Ectodermal cell (in vitro differentiated cells): ENCODE measurements around the gene HIP1R.
"Not testable (repeated sequence)": the region's sequence is repeated elsewhere in the genome, so short reads cannot be mapped to it uniquely, and the experiment has no call there.

Source experiments
- H3K27ac ChIP-seq: 2 replicates; pipeline ENCODE4 v1.7.0; 2013; ENCODE audit warnings: mild to moderate bottlenecking, low read depth, low read length; ENCODE audit not compliant: insufficient read depth, poor library complexity, severe bottlenecking
- H3K27me3 ChIP-seq: 2 replicates; pipeline ENCODE4 v1.7.0; 2013; ENCODE audit warnings: mild to moderate bottlenecking, low read length; ENCODE audit not compliant: insufficient read depth, control insufficient read depth, poor library complexity, severe bottlenecking
- H3K36me3 ChIP-seq: one replicate; pipeline ENCODE4 v1.7.0; 2013; ENCODE audit warnings: low read length; ENCODE audit not compliant: control insufficient read depth, insufficient read depth
- H3K4me1 ChIP-seq: one replicate; pipeline ENCODE4 v1.7.0; 2013; ENCODE audit warnings: low read length; ENCODE audit not compliant: control insufficient read depth, insufficient read depth
- H3K4me3 ChIP-seq: 2 replicates; pipeline ENCODE4 v1.7.0; 2013; ENCODE audit warnings: low read depth, low read length, control low read depth; ENCODE audit not compliant: insufficient read depth
- H3K9me3 ChIP-seq: 2 replicates; pipeline ENCODE4 v1.7.0; 2013; ENCODE audit warnings: mild to moderate bottlenecking, low read length, moderate library complexity; ENCODE audit not compliant: control insufficient read depth
- WGBS, 2 experiments: methylation state at CpG; one replicate each; pipeline ENCODE4 v1.1.7; 2013; ENCODE audit warnings: missing lambda C conversion rate in 2 of 2; 5-methylcytosine and 5-hydroxymethylcytosine counted together

HIP1R gene

GRCh38 chr12:122869207-122869973 is 34.1 kb downstream of the HIP1R start:
- Histone ChIP-seq H3K4me1 (peaks cover 43% of the 10 kb centered on the region), H3K4me3 (no peak overlapping the region), H3K9me3 (no peaks in the 10 kb centered on the region), H3K36me3 (peaks cover 19% of the 10 kb centered on the region), H3K27ac (no peak overlapping the region), H3K27me3 (peaks cover 56% of the 10 kb centered on the region)
- 92 to 95% methylated on average over 8 of the region's 8 CpGs for WGBS, 2 experiments

GRCh38 chr12:122870163-122870842 is 35.0 kb downstream of the HIP1R start:
- Histone ChIP-seq H3K27me3 (peaks cover 65% of the 10 kb centered on the region), H3K4me3 (no peak overlapping the region), H3K4me1 (peaks cover 43% of the 10 kb centered on the region), H3K27ac (peak overlapping the region; percentile 56), H3K36me3 (peaks cover 19% of the 10 kb centered on the region), H3K9me3 (no peaks in the 10 kb centered on the region)
- 92 to 94% methylated on average over 11 of the region's 11 CpGs for WGBS, 2 experiments

DNA sequence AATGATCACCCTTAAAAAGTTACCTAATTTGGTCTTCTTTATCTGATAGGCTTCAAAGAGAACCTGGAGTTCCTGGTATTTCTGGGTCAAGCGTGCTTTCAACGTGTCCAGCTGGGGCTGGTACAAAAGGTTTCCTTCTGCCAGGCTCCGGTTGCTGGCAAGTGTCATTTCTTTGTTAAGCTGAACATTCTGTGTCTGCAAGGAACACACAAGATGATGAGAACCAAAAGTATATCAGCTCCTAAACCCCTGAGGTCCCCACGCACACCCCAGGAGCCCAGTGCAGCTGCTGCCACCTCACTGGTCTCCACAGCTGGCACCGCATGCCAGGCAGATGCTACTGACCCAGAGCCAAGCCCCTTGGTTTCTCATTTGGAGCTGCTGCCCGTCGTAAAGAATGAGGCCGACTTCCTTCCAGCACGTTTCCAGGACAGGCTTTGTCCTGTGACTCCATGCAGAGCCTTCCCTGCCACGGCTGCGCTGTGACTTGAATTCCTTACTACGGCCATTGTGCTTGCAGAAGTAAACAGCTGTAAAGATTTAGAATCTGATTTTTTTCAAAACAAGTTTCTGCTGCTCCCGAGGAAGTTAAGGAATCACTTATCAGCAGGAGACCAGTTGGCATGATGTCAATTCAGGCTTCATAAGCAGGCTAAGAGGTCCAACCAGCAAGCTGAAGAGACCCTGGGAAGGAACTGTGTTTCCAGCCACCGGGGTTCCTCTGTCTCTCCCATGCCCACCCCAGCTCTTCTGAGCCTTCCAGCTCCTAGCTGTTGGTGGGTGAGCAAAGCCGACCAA is 35.8 kb downstream of the HIP1R start:
- H3K27me3 ChIP-seq, result peaks cover 73% of the 10 kb centered on the region
- H3K4me1 ChIP-seq, result peaks cover 43% of the 10 kb centered on the region
- H3K4me3 ChIP-seq, result peak overlapping the region; percentile 2
- 31 to 38% methylated on average over 15 of the region's 15 CpGs for WGBS, 2 experiments
- peak overlapping the region; percentile 79 for H3K27ac ChIP-seq
- no peaks in the 10 kb centered on the region for H3K9me3 ChIP-seq
- peaks cover 19% of the 10 kb centered on the region for H3K36me3 ChIP-seq

DNA sequence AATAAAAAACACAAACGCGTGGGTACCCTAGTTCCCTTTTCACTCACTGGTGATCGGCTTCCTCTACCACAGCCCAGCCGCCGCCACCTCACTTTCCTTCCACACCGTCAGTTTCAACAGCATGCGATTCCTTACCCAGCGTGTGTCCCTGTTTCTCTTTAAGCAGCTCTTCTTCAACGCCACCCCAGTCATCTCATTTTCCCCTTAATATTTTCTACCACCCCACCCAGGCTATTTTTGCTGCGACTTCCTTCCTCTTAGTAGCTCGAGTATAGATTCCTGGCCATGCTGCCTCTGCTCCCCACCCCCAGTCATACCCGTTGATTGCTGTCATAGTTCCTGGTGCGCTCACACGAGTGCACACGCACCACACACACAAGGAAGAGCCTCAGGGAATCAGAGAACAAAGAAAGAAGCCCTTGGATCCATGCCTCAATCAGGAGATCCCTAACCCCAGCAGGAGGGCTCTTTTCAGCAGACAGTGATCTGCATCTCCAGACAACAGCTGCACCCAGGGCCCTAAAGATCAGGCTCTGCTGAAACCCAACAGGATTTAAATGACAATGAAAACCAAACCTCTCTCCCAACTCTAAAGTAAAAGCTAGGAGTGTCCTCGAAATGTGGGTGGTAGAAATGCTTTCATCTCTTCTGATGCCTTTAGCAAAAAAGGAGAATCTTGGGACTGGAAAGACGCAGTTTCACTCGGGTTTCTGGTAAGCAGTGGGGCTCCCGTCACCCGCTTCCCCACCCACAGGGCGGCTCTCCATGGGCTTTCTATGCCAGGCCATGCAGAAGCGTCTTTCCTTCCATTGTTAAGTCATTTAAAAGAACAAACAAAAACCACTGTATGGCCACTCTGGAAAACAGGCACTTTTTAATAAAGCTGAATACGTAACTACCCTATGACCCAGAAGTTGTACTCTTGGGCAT is 36.9 kb downstream of the HIP1R start:
- H3K36me3 ChIP-seq, result peaks cover 15% of the 10 kb centered on the region
- 3% methylated on average over 23 of the region's 23 CpGs for WGBS, 2 experiments
- peak overlapping the region; percentile 79 for H3K27ac ChIP-seq
- H3K4me3 ChIP-seq, result peak overlapping the region; percentile 16
- peaks cover 83% of the 10 kb centered on the region for H3K27me3 ChIP-seq
- H3K4me1 ChIP-seq, result peaks cover 43% of the 10 kb centered on the region
- H3K9me3 ChIP-seq, result no peaks in the 10 kb centered on the region

DNA sequence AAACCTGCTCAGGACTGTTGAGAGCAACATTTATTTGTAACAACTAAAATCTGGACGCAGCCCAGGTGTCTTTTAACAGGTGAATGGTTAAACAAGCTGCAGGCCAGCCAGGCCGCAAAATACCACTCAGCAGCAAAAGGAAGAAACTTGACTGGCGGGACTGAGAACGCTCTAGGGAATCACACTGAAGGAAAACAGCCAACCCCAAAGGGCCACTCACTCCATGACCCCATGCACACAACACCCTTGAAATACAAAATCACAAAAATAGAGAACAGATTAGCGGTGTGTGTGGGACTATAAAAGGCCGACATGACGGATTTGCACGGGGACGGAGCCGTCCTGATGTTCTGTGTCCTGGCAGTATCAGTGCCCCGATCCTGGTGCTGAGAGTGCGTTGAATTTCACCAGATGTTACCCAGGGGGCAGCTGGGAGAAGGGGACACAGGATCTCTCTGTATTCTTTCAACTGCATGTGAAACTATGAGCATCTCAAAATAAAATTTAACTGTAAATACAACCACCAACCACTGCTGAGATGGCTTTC is 37.6 kb downstream of the HIP1R start:
- Histone ChIP-seq H3K9me3 (no peaks in the 10 kb centered on the region), H3K4me3 (no peak overlapping the region), H3K4me1 (peaks cover 43% of the 10 kb centered on the region), H3K36me3 (peaks cover 14% of the 10 kb centered on the region), H3K27ac (peak overlapping the region; percentile 52), H3K27me3 (peaks cover 91% of the 10 kb centered on the region)
- WGBS, 2 experiments, result 30 to 35% methylated on average over 12 of the region's 12 CpGs

- WGBS, 2 experiments, result 28% methylated on average over 4 of the region's 4 CpGs
- Histone ChIP-seq H3K9me3 (no peaks in the 10 kb centered on the region), H3K27ac (no peak overlapping the region), H3K4me1 (peaks cover 43% of the 10 kb centered on the region), H3K27me3 (peaks cover 98% of the 10 kb centered on the region), H3K4me3 (no peak overlapping the region), H3K36me3 (peaks cover 10% of the 10 kb centered on the region)
These were observed 38.3 kb downstream of the HIP1R start for GRCh38 chr12:122873540-122873939.

DNA sequence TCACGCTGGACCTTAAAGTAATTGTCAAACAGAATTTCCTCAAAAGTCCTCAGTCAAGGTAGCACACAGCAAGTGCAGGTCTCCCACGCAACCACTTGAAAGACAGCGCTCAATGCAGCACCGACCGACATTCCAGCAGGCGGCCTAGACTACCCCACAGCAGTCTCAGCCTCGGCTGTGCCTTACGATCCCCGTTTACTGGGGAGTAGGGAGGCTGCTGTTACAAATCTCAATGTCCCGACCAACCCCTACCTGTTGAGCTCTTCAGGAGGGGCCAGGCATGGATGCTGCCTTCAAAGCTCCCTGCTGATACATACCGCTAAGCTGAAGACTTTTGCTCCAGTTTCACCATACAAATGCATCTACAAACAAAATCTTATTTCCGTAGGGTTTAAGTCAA is 38.8 kb downstream of the HIP1R start:
- Histone ChIP-seq H3K4me1 (peaks cover 43% of the 10 kb centered on the region), H3K27me3 (peaks cover 98% of the 10 kb centered on the region), H3K27ac (no peak overlapping the region), H3K4me3 (no peak overlapping the region), H3K36me3 (peaks cover 10% of the 10 kb centered on the region), H3K9me3 (no peaks in the 10 kb centered on the region)
- 6 to 7% methylated on average over 12 of the region's 12 CpGs for WGBS, 2 experiments

GRCh38 chr12:122875590-122876220 is 40.4 kb downstream of the HIP1R start:
- H3K27ac ChIP-seq, result no peak overlapping the region
- WGBS, 2 experiments, result 28 to 35% methylated on average over 7 of the region's 7 CpGs
- H3K27me3 ChIP-seq, result peaks cover 98% of the 10 kb centered on the region
- H3K4me1 ChIP-seq, result peaks cover 44% of the 10 kb centered on the region
- H3K36me3 ChIP-seq, result no peaks in the 10 kb centered on the region
- no peaks in the 10 kb centered on the region for H3K9me3 ChIP-seq
- no peak overlapping the region for H3K4me3 ChIP-seq

- Histone ChIP-seq H3K27me3 (peaks cover 98% of the 10 kb centered on the region), H3K4me1 (peaks cover 44% of the 10 kb centered on the region)
- not testable (repeated sequence) for H3K36me3 ChIP-seq, H3K4me3 ChIP-seq, H3K9me3 ChIP-seq, H3K27ac ChIP-seq
- 86 to 91% methylated on average over 5 of the region's 5 CpGs for WGBS, 2 experiments
These were observed 41.0 kb downstream of the HIP1R start for GRCh38 chr12:122876281-122876680.
